Measurements from ENCODE around the gene AAMDC. TPM values are rescaled to one million over a fixed set of nuclear protein-coding genes. Genes with fewer than 3 reads are reported as not detected.
"Not testable (repeated sequence)": the region's sequence is repeated elsewhere in the genome, so short reads cannot be mapped to it uniquely, and the experiment has no call there.

AAMDC gene
- polyA plus RNA-seq, 1 donor from 2014 or later: 9.7 TPM

DNA sequence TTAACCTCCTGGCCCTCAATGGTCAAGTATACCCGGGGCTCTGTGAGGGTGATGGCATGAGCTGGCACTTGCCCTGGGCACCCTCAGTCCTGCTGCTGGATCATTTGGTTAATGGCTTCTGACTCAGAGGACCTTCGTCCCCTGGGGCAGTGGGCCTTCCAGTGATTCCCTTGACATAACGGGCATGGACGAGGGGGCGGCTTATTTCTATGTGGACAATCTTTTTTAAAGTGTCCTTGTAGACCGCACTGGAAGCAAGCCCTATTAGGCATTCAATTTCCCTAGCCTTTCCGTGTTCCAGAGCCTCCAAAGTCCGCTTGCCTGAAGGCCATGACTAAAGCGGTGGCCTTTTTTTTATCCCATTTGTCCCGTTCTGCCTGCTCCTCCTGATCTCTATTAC is 40.5 kb downstream of the AAMDC start:
- not testable (repeated sequence) for H3K36me3 ChIP-seq (ENCODE audit: insufficient read depth, low read length); H4K20me1 ChIP-seq (ENCODE audit: insufficient read depth); H3F3A ChIP-seq (ENCODE audit: insufficient read depth, low read length, poor library complexity, severe bottlenecking); H3K4me3 ChIP-seq (ENCODE audit: low read length); H3K79me2 ChIP-seq (replicated peaks; ENCODE audit: insufficient read depth, low read length); H3K27ac ChIP-seq (ENCODE audit: low read length); H3K4me2 ChIP-seq (ENCODE audit: low read length); H3K9me2 ChIP-seq (ENCODE audit: insufficient read depth, low read length); H3K27me3 ChIP-seq (ENCODE audit: insufficient read depth, low read depth, low read length); H3K9me3 ChIP-seq (ENCODE audit: low read length); H2AFZ ChIP-seq (ENCODE audit: low read depth, low read length); H3K9ac ChIP-seq (ENCODE audit: low read length)

GRCh38 chr11:77865805-77866204 is 44.9 kb downstream of the AAMDC start:
- no peaks in the 10 kb centered on the region for H3K27me3 ChIP-seq (ENCODE audit: insufficient read depth, low read depth, low read length)
- H3K9me2 ChIP-seq (ENCODE audit: insufficient read depth, low read length): no peaks in the 10 kb centered on the region
- H3F3A ChIP-seq (ENCODE audit: insufficient read depth, low read length, poor library complexity, severe bottlenecking): no peaks in the 10 kb centered on the region
- no peak overlapping the region for H3K4me2 ChIP-seq (ENCODE audit: low read length)
- H4K20me1 ChIP-seq (ENCODE audit: insufficient read depth): no peaks in the 10 kb centered on the region
- H3K27ac ChIP-seq (ENCODE audit: low read length): no peak overlapping the region
- H3K4me3 ChIP-seq (ENCODE audit: low read length): no peak overlapping the region
- H3K9me3 ChIP-seq (ENCODE audit: low read length): no peaks in the 10 kb centered on the region
- H3K36me3 ChIP-seq (ENCODE audit: insufficient read depth, low read length): peaks cover 8% of the 10 kb centered on the region
- H3K9ac ChIP-seq (ENCODE audit: low read length): no peak overlapping the region
- no peak overlapping the region for H2AFZ ChIP-seq (ENCODE audit: low read depth, low read length)
- H3K79me2 ChIP-seq (replicated peaks; ENCODE audit: insufficient read depth, low read length): no peaks in the 10 kb centered on the region
- TF ChIP-seq POLR2AphosphoS5 (IDR thresholded peaks at IDR 0.05): no peak

DNA sequence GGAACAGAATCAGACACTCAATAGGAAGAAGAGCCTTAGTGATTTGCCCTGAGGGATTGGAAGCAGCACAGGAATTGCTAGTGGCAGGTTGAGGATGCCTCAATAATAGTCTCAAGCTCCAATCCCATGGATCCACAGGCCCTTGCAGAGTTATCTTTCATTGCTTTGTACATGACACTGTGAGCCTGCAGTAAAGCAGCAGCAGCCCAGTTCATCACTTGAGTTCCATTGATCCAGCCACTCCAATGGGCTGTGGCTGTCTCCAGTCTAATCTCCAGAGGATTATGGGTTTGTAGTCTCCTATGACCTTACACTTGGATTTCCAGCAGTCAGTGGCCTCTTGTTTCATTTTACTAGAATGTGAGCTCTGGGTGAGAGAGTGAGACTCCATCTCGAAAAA is 45.4 kb downstream of the AAMDC start:
- Histone ChIP-seq H3K27ac (ENCODE audit: low read length) (no peak overlapping the region), H3K4me2 (ENCODE audit: low read length) (no peak overlapping the region), H3F3A (ENCODE audit: insufficient read depth, low read length, poor library complexity, severe bottlenecking) (no peaks in the 10 kb centered on the region), H3K4me3 (ENCODE audit: low read length) (no peak overlapping the region), H2AFZ (ENCODE audit: low read depth, low read length) (no peak overlapping the region), H3K27me3 (ENCODE audit: insufficient read depth, low read depth, low read length) (no peaks in the 10 kb centered on the region), H3K36me3 (ENCODE audit: insufficient read depth, low read length) (peaks cover 8% of the 10 kb centered on the region), H3K9me2 (ENCODE audit: insufficient read depth, low read length) (no peaks in the 10 kb centered on the region), H3K79me2 (replicated peaks; ENCODE audit: insufficient read depth, low read length) (no peaks in the 10 kb centered on the region), H3K9me3 (ENCODE audit: low read length) (no peaks in the 10 kb centered on the region), H3K9ac (ENCODE audit: low read length) (no peak overlapping the region), H4K20me1 (ENCODE audit: insufficient read depth) (no peaks in the 10 kb centered on the region)
- no peak for TF ChIP-seq POLR2AphosphoS5 (IDR thresholded peaks at IDR 0.05)
- no peak for TF ChIP-seq EP300 (conservative IDR thresholded peaks at IDR 0.05; ENCODE audit: poor library complexity, severe bottlenecking)
- no peak for TF ChIP-seq SMC3 (conservative IDR thresholded peaks at IDR 0.05; ENCODE audit: poor library complexity)
- no peak for TF ChIP-seq RAD21 (conservative IDR thresholded peaks at IDR 0.05)
- no peak for TF ChIP-seq MXI1 (conservative IDR thresholded peaks at IDR 0.05; ENCODE audit: poor library complexity, severe bottlenecking)
- TF ChIP-seq EZH2 (IDR thresholded peaks at IDR 0.05; ENCODE audit: borderline replicate concordance, insufficient read depth, low read length, poor library complexity, severe bottlenecking): no peak
- TF ChIP-seq REST (IDR thresholded peaks at IDR 0.05; ENCODE audit: borderline replicate concordance): no peak
- TF ChIP-seq CTCF (IDR thresholded peaks at IDR 0.05; ENCODE audit: poor library complexity, severe bottlenecking): no peak
- no peak for TF ChIP-seq TAF1 (IDR thresholded peaks at IDR 0.05; ENCODE audit: low read depth)

Data from neural cell (in vitro differentiated cells).